ENCODE results near the gene VSIR. TPM values are rescaled to one million over a fixed set of nuclear protein-coding genes. Genes with fewer than 3 reads are reported as not detected.

VSIR gene
- total RNA-seq, 1 experiment from 2014 or later: 18.5 TPM

- TF ChIP-seq ZBTB33 (IDR thresholded peaks at IDR 0.05; ENCODE audit: extremely low read depth, insufficient replicate concordance, low read length): no peak
- TF ChIP-seq EZH2phosphoT487 (IDR thresholded peaks at IDR 0.05; ENCODE audit: borderline replicate concordance): no peak
- no peak for TF ChIP-seq MAX (IDR thresholded peaks at IDR 0.05)
- no peak for TF ChIP-seq YY1 (IDR thresholded peaks at IDR 0.05; ENCODE audit: extremely low read depth, insufficient replicate concordance, low read depth, low read length)
- no peak for TF ChIP-seq ELF1 (IDR thresholded peaks at IDR 0.05; ENCODE audit: borderline replicate concordance, low read depth)
- no peak for TF ChIP-seq RAD21 (IDR thresholded peaks at IDR 0.05; ENCODE audit: low read depth)
- TF ChIP-seq TCF7L2 (IDR thresholded peaks at IDR 0.05; ENCODE audit: borderline replicate concordance, extremely low read depth, insufficient read depth, insufficient read length): no peak
These were observed 56.9 kb downstream of the VSIR start (continued) for GRCh38 chr10:71716426-71716825.

- Histone ChIP-seq H3K36me3 (ENCODE audit: control insufficient read depth in 1 of 2, insufficient read depth in 2 of 2, low read length in 2 of 2) (no peaks in the 10 kb centered on the region), H2AFZ (ENCODE audit: low read depth, low read length, poor library complexity, severe bottlenecking) (no peak overlapping the region), H3K4me3 (replicated peaks in 1 of 2; ENCODE audit: low read depth in 1 of 2, low read length in 2 of 2) (no peak overlapping the region), H3K9me3 (ENCODE audit: control insufficient read depth in 1 of 2, insufficient read depth in 1 of 2, low read depth in 1 of 2, low read length in 2 of 2) (no peaks in the 10 kb centered on the region), H3K79me2 (ENCODE audit: insufficient read depth, low read length) (no peaks in the 10 kb centered on the region), H4K20me1 (ENCODE audit: insufficient read depth) (no peaks in the 10 kb centered on the region), H3K4me2 (ENCODE audit: low read length) (no peak overlapping the region), H3K27me3 (ENCODE audit: insufficient read depth, low read length) (no peaks in the 10 kb centered on the region), H3K4me1 (ENCODE audit: control insufficient read depth in 1 of 2, insufficient read depth in 2 of 2, low read length in 2 of 2) (peaks cover 0 to 10% of the 10 kb centered on the region in 2 experiments; a peak in 2 of 4 replicates), H3K9me2 (ENCODE audit: insufficient read depth) (no peaks in the 10 kb centered on the region), H3K9ac (ENCODE audit: low read length) (no peak overlapping the region), H3K27ac (ENCODE audit: low read depth, low read length) (no peak overlapping the region)
- ATAC-seq (no peak), DNase-seq (ENCODE audit: low read depth, low spot score) (no peak)
- TF ChIP-seq SP1 (IDR thresholded peaks at IDR 0.05; ENCODE audit: low read depth): no peak
- no peak for TF ChIP-seq JUND (IDR thresholded peaks at IDR 0.05)
- TF ChIP-seq EZH2 (IDR thresholded peaks at IDR 0.05): no peak
- no peak for TF ChIP-seq YY1 (IDR thresholded peaks at IDR 0.05; ENCODE audit: extremely low read depth, insufficient replicate concordance, low read depth, low read length)
- no peak for TF ChIP-seq CTCF (IDR thresholded peaks at IDR 0.05 in 2 of 3, conservative IDR thresholded peaks at IDR 0.05 in 1 of 3; ENCODE audit: borderline replicate concordance in 1 of 3, insufficient read depth in 1 of 3, low read depth in 2 of 3, low read length in 2 of 3)
- intact Hi-C loops (cut with micrococcal nuclease): no loop called here
- POLR2A ChIA-PET: no interaction called here
- BruUV-seq (replicated peaks): no TSS peak
- RAD21 ChIA-PET (ENCODE audit: low non-redundant PET in 1 of 2, low total read pairs in 2 of 2, uncharacterized antibody in 2 of 2, unreplicated experiment in 2 of 2): no interaction called here
- CTCF ChIA-PET: interaction anchor here (1.8 kb wide), 1 partner anchor 8 kb away, joined by 8 read pairs; no protein-coding TSS in a partner anchor
These were observed 57.5 kb downstream of the VSIR start for GRCh38 chr10:71715860-71716259.

Data from HCT116 (cell line).